SU-DHL-6 (cell line): Measurements from ENCODE around the gene GTF2H3.

Source experiments
- H2AFZ ChIP-seq: fragments of 200-600 bp; sonication (generic); 2 replicates; pipeline ENCODE4 v1.6.1; 2014; ENCODE audit warnings: low read depth, mild to moderate bottlenecking, moderate library complexity, mixed read lengths, antibody characterized with exemption, low read length; ENCODE audit not compliant: severe bottlenecking
- H3F3A ChIP-seq: fragments of 200-600 bp; shearing (Covaris generic); 2 replicates; pipeline ENCODE4 v1.6.0; 2016; ENCODE audit warnings: antibody characterized with exemption, mild to moderate bottlenecking; ENCODE audit not compliant: insufficient read depth
- H3K27ac ChIP-seq: fragments of 200-600 bp; sonication (generic); 2 replicates; pipeline ENCODE4 v1.5.1; 2016; ENCODE audit warnings: low read depth, mild to moderate bottlenecking, low read length, moderate library complexity, mixed read lengths
- H3K27me3 ChIP-seq: fragments of 200-600 bp; sonication (generic), shearing (Covaris generic); 2 replicates; pipeline ENCODE4 v1.6.0; 2014; ENCODE audit warnings: mild to moderate bottlenecking, low read length
- H3K36me3 ChIP-seq: fragments of 200-600 bp; sonication (generic); 2 replicates; pipeline ENCODE4 v1.6.1; 2014; ENCODE audit warnings: mild to moderate bottlenecking, low read length, mixed read lengths
- H3K4me2 ChIP-seq: fragments of 300-600, 200-600 bp; shearing (Covaris generic), sonication (generic); 2 replicates; pipeline ENCODE4 v1.6.0; 2014; ENCODE audit warnings: low read length, low read depth, mild to moderate bottlenecking; ENCODE audit not compliant: poor library complexity, severe bottlenecking
- H3K4me3 ChIP-seq: fragments of 200-600 bp; sonication (generic); 2 replicates; pipeline ENCODE4 v1.5.1; 2014; ENCODE audit warnings: antibody characterized with exemption, low read length, mild to moderate bottlenecking, mixed read lengths; ENCODE audit not compliant: insufficient read depth, poor library complexity, severe bottlenecking
- H3K79me2 ChIP-seq: fragments of 200-600 bp; sonication (generic); 2 replicates; pipeline ENCODE4 v1.6.1; 2014; ENCODE audit warnings: mild to moderate bottlenecking, low read length, moderate library complexity; ENCODE audit not compliant: insufficient read depth
- H3K9ac ChIP-seq: fragments of 200-600 bp; sonication (generic); 2 replicates; pipeline ENCODE4 v1.7.0; 2014; ENCODE audit warnings: mild to moderate bottlenecking, low read length
- H3K9me2 ChIP-seq: fragments of 200-600 bp; sonication (generic); replicated peaks from 2 replicates; pipeline ENCODE4 v1.6.1; 2014; ENCODE audit warnings: low read length; ENCODE audit not compliant: insufficient read depth
- H3K9me3 ChIP-seq: fragments of 200-600 bp; sonication (generic); 2 replicates; pipeline ENCODE4 v1.6.1; 2014; ENCODE audit warnings: low read length, mixed read lengths; ENCODE audit not compliant: insufficient read depth
- H4K20me1 ChIP-seq: fragments of 200-600 bp; sonication (generic); 2 replicates; pipeline ENCODE4 v1.6.1; 2014; ENCODE audit warnings: low read depth, mild to moderate bottlenecking, antibody characterized with exemption, low read length, moderate library complexity, mixed read lengths
- EZH2phosphoT487 ChIP-seq: fragments of 200-600 bp; sonication (generic), shearing (Covaris generic); conservative IDR thresholded peaks from 2 replicates; pipeline ENCODE4 v1.6.1; 2018; ENCODE audit warnings: mild to moderate bottlenecking, antibody characterized with exemption, low read length, moderate library complexity, mixed read lengths
- TF ChIP-seq, protein P1 (sequence below): fragments of 200-600 bp; sonication (generic); IDR thresholded peaks from one replicate; pipeline ENCODE4 v1.5.1; 2017; ENCODE audit warnings: antibody characterized with exemption, mild to moderate bottlenecking, low read length, moderate library complexity; ENCODE audit not compliant: insufficient read depth, poor library complexity, severe bottlenecking

Gene GTF2H3

DNA sequence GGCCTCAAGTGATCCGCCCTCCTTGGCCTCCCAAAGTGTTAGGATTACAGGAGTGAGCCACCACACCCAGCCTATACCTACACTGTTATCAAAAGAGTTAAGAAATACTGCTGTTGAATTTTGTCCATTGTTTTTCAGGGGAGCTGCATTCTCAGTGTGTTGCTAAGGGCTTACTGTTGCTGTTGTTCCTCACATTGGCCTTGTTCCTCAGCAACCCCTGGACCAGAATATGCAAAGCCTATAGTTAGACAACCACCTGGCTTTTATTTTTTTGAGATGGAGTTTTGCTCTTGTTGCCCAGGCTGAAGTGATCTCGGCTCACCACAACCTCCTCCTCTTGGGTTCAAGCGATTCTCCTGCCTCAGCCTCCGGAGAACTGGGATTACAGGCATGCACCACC, 73.8 kb downstream of the GTF2H3 start:
- H3K9me2 ChIP-seq: no peaks in the 10 kb centered on the region
- H3F3A ChIP-seq: no peaks in the 10 kb centered on the region
- no peaks in the 10 kb centered on the region for H4K20me1 ChIP-seq
- TF ChIP-seq EZH2phosphoT487: no peak
- TF ChIP-seq, protein P1, sequence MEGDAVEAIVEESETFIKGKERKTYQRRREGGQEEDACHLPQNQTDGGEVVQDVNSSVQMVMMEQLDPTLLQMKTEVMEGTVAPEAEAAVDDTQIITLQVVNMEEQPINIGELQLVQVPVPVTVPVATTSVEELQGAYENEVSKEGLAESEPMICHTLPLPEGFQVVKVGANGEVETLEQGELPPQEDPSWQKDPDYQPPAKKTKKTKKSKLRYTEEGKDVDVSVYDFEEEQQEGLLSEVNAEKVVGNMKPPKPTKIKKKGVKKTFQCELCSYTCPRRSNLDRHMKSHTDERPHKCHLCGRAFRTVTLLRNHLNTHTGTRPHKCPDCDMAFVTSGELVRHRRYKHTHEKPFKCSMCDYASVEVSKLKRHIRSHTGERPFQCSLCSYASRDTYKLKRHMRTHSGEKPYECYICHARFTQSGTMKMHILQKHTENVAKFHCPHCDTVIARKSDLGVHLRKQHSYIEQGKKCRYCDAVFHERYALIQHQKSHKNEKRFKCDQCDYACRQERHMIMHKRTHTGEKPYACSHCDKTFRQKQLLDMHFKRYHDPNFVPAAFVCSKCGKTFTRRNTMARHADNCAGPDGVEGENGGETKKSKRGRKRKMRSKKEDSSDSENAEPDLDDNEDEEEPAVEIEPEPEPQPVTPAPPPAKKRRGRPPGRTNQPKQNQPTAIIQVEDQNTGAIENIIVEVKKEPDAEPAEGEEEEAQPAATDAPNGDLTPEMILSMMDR: no peak
- H3K27me3 ChIP-seq: no peaks in the 10 kb centered on the region
- H3K4me2 ChIP-seq: no peak overlapping the region
- no peak overlapping the region for H3K9ac ChIP-seq
- H3K4me3 ChIP-seq: no peak overlapping the region
- no peaks in the 10 kb centered on the region for H3K36me3 ChIP-seq
- H3K9me3 ChIP-seq: no peaks in the 10 kb centered on the region
- H2AFZ ChIP-seq: no peak overlapping the region
- H3K27ac ChIP-seq: no peak overlapping the region
- H3K79me2 ChIP-seq: peaks cover 2% of the 10 kb centered on the region
